HL-60 (cell line): ENCODE measurements around the gene STARD7.

Source experiments
- DNase-seq, 2 experiments: peaks; one replicate each; pipeline ENCODE4 v3.0.0-alpha.2; 2010 to 2020; ENCODE audit warnings: low read depth in 1 of 2, low spot score in 1 of 2
- H3K27ac ChIP-seq: fragments of 250-450 bp; sonication (Bioruptor Pico); replicated peaks from 2 replicates; pipeline ENCODE4 v1.5.1; 2020; ENCODE audit warnings: mild to moderate bottlenecking, moderate library complexity
- H3K27me3 ChIP-seq: fragments of 250-450 bp; sonication (Bioruptor Pico); 2 replicates; pipeline ENCODE4 v1.5.1; 2021; ENCODE audit warnings: mild to moderate bottlenecking, moderate library complexity; ENCODE audit not compliant: insufficient read depth, poor library complexity, severe bottlenecking
- H3K4me3 ChIP-seq: replicated peaks from 2 replicates; pipeline ENCODE4 v1.5.1; 2011; ENCODE audit warnings: mild to moderate bottlenecking, control low read depth, low read length; ENCODE audit not compliant: insufficient read depth
- GABPA ChIP-seq: IDR thresholded peaks from 2 replicates; pipeline ENCODE4 v1.6.1; 2012; ENCODE audit warnings: low read depth
- POLR2AphosphoS5 ChIP-seq: IDR thresholded peaks from 2 replicates; pipeline ENCODE4 v1.6.1; 2012; ENCODE audit warnings: low read depth
- SPI1 ChIP-seq: IDR thresholded peaks from 2 replicates; pipeline ENCODE4 v1.6.1; 2012; ENCODE audit warnings: low read depth, mild to moderate bottlenecking, borderline replicate concordance
- TF ChIP-seq, protein P1 (sequence below): IDR thresholded peaks from 2 replicates; pipeline ENCODE4 v1.6.1; 2012; ENCODE audit warnings: low read depth; ENCODE audit not compliant: insufficient replicate concordance
- TF ChIP-seq, protein P2 (sequence below): IDR thresholded peaks from one replicate; pipeline ENCODE4 v1.5.1; 2011; ENCODE audit warnings: low read length, control low read depth, inconsistent platforms; ENCODE audit not compliant: insufficient read depth

Gene STARD7

GRCh38 chr2:96197546-96198255, 10.9 kb downstream of the STARD7 start:
- no peak for DNase-seq
- Histone ChIP-seq H3K27ac (no peak overlapping the region), H3K27me3 (no peaks in the 10 kb centered on the region), H3K4me3 (no peak overlapping the region)
- TF ChIP-seq GABPA (no peak), POLR2AphosphoS5 (no peak), SPI1 (no peak)
- TF ChIP-seq, protein P1, sequence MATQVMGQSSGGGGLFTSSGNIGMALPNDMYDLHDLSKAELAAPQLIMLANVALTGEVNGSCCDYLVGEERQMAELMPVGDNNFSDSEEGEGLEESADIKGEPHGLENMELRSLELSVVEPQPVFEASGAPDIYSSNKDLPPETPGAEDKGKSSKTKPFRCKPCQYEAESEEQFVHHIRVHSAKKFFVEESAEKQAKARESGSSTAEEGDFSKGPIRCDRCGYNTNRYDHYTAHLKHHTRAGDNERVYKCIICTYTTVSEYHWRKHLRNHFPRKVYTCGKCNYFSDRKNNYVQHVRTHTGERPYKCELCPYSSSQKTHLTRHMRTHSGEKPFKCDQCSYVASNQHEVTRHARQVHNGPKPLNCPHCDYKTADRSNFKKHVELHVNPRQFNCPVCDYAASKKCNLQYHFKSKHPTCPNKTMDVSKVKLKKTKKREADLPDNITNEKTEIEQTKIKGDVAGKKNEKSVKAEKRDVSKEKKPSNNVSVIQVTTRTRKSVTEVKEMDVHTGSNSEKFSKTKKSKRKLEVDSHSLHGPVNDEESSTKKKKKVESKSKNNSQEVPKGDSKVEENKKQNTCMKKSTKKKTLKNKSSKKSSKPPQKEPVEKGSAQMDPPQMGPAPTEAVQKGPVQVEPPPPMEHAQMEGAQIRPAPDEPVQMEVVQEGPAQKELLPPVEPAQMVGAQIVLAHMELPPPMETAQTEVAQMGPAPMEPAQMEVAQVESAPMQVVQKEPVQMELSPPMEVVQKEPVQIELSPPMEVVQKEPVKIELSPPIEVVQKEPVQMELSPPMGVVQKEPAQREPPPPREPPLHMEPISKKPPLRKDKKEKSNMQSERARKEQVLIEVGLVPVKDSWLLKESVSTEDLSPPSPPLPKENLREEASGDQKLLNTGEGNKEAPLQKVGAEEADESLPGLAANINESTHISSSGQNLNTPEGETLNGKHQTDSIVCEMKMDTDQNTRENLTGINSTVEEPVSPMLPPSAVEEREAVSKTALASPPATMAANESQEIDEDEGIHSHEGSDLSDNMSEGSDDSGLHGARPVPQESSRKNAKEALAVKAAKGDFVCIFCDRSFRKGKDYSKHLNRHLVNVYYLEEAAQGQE, result no peak
- TF ChIP-seq, protein P2, sequence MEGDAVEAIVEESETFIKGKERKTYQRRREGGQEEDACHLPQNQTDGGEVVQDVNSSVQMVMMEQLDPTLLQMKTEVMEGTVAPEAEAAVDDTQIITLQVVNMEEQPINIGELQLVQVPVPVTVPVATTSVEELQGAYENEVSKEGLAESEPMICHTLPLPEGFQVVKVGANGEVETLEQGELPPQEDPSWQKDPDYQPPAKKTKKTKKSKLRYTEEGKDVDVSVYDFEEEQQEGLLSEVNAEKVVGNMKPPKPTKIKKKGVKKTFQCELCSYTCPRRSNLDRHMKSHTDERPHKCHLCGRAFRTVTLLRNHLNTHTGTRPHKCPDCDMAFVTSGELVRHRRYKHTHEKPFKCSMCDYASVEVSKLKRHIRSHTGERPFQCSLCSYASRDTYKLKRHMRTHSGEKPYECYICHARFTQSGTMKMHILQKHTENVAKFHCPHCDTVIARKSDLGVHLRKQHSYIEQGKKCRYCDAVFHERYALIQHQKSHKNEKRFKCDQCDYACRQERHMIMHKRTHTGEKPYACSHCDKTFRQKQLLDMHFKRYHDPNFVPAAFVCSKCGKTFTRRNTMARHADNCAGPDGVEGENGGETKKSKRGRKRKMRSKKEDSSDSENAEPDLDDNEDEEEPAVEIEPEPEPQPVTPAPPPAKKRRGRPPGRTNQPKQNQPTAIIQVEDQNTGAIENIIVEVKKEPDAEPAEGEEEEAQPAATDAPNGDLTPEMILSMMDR, result no peak

- TF ChIP-seq, protein P2, result no peak
- no peak for TF ChIP-seq GABPA
- TF ChIP-seq POLR2AphosphoS5, result no peak
- TF ChIP-seq, protein P1, result no peak
- TF ChIP-seq SPI1, result no peak
- H3K27ac ChIP-seq, result no peak overlapping the region
- H3K27me3 ChIP-seq, result no peaks in the 10 kb centered on the region
- DNase-seq, result no peak
- no peak overlapping the region for H3K4me3 ChIP-seq
Measured at GRCh38 chr2:96195410-96196066, 13.1 kb downstream of the STARD7 start.

- no peak overlapping the region for H3K4me3 ChIP-seq
- H3K27me3 ChIP-seq, result no peaks in the 10 kb centered on the region
- DNase-seq, result no peak
- no peak overlapping the region for H3K27ac ChIP-seq
- TF ChIP-seq SPI1 (no peak), GABPA (no peak)
- TF ChIP-seq, protein P1, result no peak
Measured at GRCh38 chr2:96191937-96192670, 16.5 kb downstream of the STARD7 start.
